ENCODE measurements around the gene PNPLA1.

Gene PNPLA1

DNA sequence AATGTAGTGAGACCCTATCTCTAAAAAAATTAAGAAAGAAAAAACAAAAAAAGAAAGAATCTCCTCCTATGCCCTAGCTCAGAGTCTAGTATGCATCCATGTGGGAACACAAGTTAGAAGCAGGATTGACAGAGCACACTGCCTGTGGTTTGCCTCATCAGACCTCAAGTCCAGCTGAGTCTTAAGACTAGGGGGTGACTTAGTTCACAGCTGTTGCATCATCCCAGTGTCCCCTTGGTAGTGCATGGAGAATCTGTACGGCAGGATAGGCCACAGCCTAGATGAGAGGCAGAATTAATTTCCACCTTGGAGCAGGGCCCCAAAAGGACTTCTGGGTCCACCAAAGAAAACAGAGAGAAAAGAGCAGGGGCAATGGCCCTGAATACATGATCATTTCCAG, 13.7 kb downstream of the PNPLA1 start:
- TF ChIP-seq, protein P1, sequence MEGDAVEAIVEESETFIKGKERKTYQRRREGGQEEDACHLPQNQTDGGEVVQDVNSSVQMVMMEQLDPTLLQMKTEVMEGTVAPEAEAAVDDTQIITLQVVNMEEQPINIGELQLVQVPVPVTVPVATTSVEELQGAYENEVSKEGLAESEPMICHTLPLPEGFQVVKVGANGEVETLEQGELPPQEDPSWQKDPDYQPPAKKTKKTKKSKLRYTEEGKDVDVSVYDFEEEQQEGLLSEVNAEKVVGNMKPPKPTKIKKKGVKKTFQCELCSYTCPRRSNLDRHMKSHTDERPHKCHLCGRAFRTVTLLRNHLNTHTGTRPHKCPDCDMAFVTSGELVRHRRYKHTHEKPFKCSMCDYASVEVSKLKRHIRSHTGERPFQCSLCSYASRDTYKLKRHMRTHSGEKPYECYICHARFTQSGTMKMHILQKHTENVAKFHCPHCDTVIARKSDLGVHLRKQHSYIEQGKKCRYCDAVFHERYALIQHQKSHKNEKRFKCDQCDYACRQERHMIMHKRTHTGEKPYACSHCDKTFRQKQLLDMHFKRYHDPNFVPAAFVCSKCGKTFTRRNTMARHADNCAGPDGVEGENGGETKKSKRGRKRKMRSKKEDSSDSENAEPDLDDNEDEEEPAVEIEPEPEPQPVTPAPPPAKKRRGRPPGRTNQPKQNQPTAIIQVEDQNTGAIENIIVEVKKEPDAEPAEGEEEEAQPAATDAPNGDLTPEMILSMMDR (IDR thresholded peaks at IDR 0.05; ENCODE audit: low read depth, low read length, missing control alignments): no peak
- no peak for DNase-seq (ENCODE audit: low read depth)
- H3K4me3 ChIP-seq (ENCODE audit: low read depth, low read length): no peak overlapping the region

- TF ChIP-seq, protein P1 (IDR thresholded peaks at IDR 0.05; ENCODE audit: low read depth, low read length, missing control alignments): no peak
- no peak for DNase-seq (ENCODE audit: low read depth)
- H3K4me3 ChIP-seq (ENCODE audit: low read depth, low read length): no peak overlapping the region
Measured at GRCh38 chr6:36284359-36284758, 14.5 kb downstream of the PNPLA1 start.

DNA sequence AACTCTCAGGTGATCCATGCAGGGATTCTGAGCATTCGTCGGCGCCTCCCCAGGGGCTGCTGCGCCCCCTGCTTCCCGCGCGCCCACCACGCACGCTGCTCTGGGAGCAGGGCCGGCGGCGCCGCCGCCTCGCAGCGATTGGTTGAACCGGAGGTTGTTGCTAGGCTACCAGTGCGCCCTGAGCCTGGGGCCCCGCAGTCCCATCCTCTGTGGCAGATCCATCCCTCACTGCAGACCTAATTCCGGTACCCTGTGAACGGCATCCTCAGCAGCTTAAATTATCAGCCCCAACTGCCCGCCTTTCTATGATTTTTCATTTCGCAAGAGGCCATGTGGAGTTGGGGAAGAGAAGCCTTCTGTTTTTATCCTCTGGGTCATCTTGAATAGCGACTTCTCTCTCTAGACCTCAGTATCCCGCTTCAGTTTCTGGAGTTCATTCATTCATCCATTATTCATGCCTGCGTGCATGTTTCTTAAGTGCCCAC, 15.4 kb downstream of the PNPLA1 start:
- TF ChIP-seq, protein P1 (IDR thresholded peaks at IDR 0.05; ENCODE audit: low read depth, low read length, missing control alignments): no peak
- DNase-seq (ENCODE audit: low read depth): no peak
- H3K4me3 ChIP-seq (ENCODE audit: low read depth, low read length): no peak overlapping the region

DNA sequence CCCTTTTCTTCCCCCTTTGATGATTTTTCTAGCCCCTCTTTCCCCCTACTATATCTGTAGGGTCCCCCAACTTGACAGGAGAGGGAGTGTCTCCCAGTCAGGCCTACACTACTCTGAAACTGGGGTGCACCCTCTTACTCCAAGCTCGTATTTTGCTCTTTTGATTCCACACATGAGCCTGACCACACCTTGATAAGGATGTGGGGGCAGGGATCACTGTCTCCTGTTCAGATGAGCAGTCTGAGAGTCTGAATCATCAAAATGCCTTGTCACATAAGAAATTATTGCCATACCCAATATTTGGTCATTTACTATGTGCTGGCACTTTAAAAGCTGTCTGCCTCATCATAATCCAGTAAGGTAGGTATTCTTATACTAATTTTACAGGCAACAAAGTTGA, 15.9 kb downstream of the PNPLA1 start:
- no peak for DNase-seq (ENCODE audit: low read depth)
- no peak overlapping the region for H3K4me3 ChIP-seq (ENCODE audit: low read depth, low read length)
- TF ChIP-seq, protein P1 (IDR thresholded peaks at IDR 0.05; ENCODE audit: low read depth, low read length, missing control alignments): no peak

GRCh38 chr6:36286858-36287257, 17.0 kb downstream of the PNPLA1 start:
- no peak for DNase-seq (ENCODE audit: low read depth)
- TF ChIP-seq, protein P1 (IDR thresholded peaks at IDR 0.05; ENCODE audit: low read depth, low read length, missing control alignments): no peak
- no peak overlapping the region for H3K4me3 ChIP-seq (ENCODE audit: low read depth, low read length)

GRCh38 chr6:36289281-36289878, 19.5 kb downstream of the PNPLA1 start:
- TF ChIP-seq, protein P1 (IDR thresholded peaks at IDR 0.05; ENCODE audit: low read depth, low read length, missing control alignments): no peak
- no peak for DNase-seq (ENCODE audit: low read depth)
- H3K4me3 ChIP-seq (ENCODE audit: low read depth, low read length): no peak overlapping the region
